ENCODE results near the gene RARG.

GRCh38 chr12:53213348-53213747 is 18.7 kb downstream of the RARG start:
- TF ChIP-seq CTCF (IDR thresholded peaks at IDR 0.05), result peak; percentile 84 to 96 (median 92)
- no peak for TF ChIP-seq POLR2AphosphoS5 (IDR thresholded peaks at IDR 0.05)
- no peak for TF ChIP-seq POLR2A (IDR thresholded peaks at IDR 0.05)
